ENCODE data around the gene DLX1.

DNA sequence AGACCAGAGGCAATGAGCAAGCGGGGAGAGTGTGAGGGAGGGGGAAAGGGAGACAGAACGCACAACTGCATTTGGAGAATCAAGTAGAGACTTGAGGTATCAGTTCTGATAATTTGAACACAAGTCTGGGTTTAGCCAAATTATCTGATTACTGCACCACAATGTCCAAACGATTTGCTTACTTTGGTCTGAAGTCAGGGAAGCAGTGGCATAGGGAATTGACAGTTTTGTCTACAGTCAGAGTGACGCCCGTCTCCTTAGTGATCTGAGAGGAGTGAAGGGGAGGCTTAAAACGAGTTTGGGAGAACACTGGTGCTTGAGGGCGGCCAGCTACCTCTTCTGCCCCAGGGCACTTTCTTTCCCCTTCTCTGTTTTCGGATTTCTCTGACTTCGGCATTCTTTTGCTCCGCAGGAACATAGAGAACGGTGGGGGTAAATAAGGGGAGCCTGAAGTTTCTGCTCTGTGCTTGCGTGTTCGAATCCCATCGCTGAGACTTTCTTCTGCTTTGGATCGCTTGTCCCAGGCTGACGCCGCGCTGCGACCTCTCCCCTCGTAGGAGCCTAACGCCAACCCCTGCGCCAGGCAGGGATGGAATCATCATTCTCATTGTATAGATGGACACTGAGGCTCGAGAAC lies 20.3 kb downstream of the DLX1 start:
- TF ChIP-seq, protein P1, sequence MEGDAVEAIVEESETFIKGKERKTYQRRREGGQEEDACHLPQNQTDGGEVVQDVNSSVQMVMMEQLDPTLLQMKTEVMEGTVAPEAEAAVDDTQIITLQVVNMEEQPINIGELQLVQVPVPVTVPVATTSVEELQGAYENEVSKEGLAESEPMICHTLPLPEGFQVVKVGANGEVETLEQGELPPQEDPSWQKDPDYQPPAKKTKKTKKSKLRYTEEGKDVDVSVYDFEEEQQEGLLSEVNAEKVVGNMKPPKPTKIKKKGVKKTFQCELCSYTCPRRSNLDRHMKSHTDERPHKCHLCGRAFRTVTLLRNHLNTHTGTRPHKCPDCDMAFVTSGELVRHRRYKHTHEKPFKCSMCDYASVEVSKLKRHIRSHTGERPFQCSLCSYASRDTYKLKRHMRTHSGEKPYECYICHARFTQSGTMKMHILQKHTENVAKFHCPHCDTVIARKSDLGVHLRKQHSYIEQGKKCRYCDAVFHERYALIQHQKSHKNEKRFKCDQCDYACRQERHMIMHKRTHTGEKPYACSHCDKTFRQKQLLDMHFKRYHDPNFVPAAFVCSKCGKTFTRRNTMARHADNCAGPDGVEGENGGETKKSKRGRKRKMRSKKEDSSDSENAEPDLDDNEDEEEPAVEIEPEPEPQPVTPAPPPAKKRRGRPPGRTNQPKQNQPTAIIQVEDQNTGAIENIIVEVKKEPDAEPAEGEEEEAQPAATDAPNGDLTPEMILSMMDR (conservative IDR thresholded peaks at IDR 0.05) = no peak
- no peak for TF ChIP-seq EZH2 (IDR thresholded peaks at IDR 0.05; ENCODE audit: low read depth)

Measured in PC-9 (cell line).